HEK293 (cell line): Measurements from ENCODE around the gene EGFL8.

Experiments
- CTCF ChIA-PET: fragments of 350-600 bp; formaldehyde crosslinking; extraction: SDS; loops from one replicate; lab custom pipeline; 2021; ENCODE audit warnings: antibody characterized with exemption; lab: Yijun Ruan, JAX
- POLR2A ChIA-PET: fragments of 300-600 bp; formaldehyde crosslinking; extraction: SDS; loops from one replicate; lab custom pipeline; 2020; ENCODE audit warnings: antibody characterized with exemption, inconsistent platforms; lab: Yijun Ruan, JAX
- H3K27ac ChIP-seq: fragments of 200-500 bp; sonication (Bioruptor generic); 2 replicates; pipeline ENCODE4 v1.5.1; 2014; ENCODE audit warnings: low read depth, low read length, control low read depth, inconsistent platforms; ENCODE audit errors: extremely low read depth
- H3K36me3 ChIP-seq, 2 experiments: fragments of 200-500 bp in 1 of 2; sonication (Bioruptor generic) in 1 of 2; 1 replicate in 1 of 2; 2 replicates in 1 of 2; pipeline ENCODE4 v1.5.1; 2014 to 2017; ENCODE audit warnings: inconsistent platforms in 2 of 2, low read length in 2 of 2; ENCODE audit not compliant: control insufficient read depth in 2 of 2, insufficient read depth in 1 of 2
- H3K4me1 ChIP-seq: fragments of 200-500 bp; sonication (Bioruptor generic); 2 replicates; pipeline ENCODE4 v1.5.1; 2014; ENCODE audit warnings: mild to moderate bottlenecking, low read length, inconsistent platforms; ENCODE audit not compliant: control insufficient read depth, insufficient read depth
- H3K4me3 ChIP-seq: 2 replicates; pipeline ENCODE4 v1.5.1; 2011; ENCODE audit warnings: low read depth, mild to moderate bottlenecking, control low read depth, low read length, moderate library complexity
- H3K9me3 ChIP-seq: fragments of 200-500 bp; sonication (Bioruptor generic); 2 replicates; pipeline ENCODE4 v1.5.1; 2014; ENCODE audit warnings: low read depth, low read length, inconsistent platforms; ENCODE audit not compliant: control insufficient read depth, insufficient read depth
- EGR2 ChIP-seq: fragments of 450-650 bp; formaldehyde crosslinking; IDR thresholded peaks from 2 replicates; pipeline ENCODE4 v1.5.1; 2016; ENCODE audit warnings: low read depth, missing biosample characterization, missing genetic modification characterization
- FEZF1 ChIP-seq: fragments of 450-650 bp; formaldehyde crosslinking; IDR thresholded peaks from 2 replicates; pipeline ENCODE4 v1.5.1; 2016; ENCODE audit warnings: missing biosample characterization, missing genetic modification characterization
- HIC1 ChIP-seq: fragments of 450-650 bp; formaldehyde crosslinking; IDR thresholded peaks from 2 replicates; pipeline ENCODE4 v1.5.1; 2016; ENCODE audit warnings: missing biosample characterization, missing genetic modification characterization
- IKZF3 ChIP-seq: fragments of 450-650 bp; IDR thresholded peaks from 2 replicates; pipeline ENCODE4 v1.5.0; 2018; ENCODE audit warnings: missing biosample characterization, mild to moderate bottlenecking, missing genetic modification characterization, moderate library complexity
- KLF1 ChIP-seq: fragments of 450-650 bp; formaldehyde crosslinking; IDR thresholded peaks from 2 replicates; pipeline ENCODE4 v1.5.1; 2016; ENCODE audit warnings: missing biosample characterization, missing genetic modification characterization
- PRDM1 ChIP-seq: fragments of 450-650 bp; formaldehyde crosslinking; IDR thresholded peaks from 2 replicates; pipeline ENCODE4; 2016; ENCODE audit warnings: missing biosample characterization, missing genetic modification characterization
- PRDM10 ChIP-seq: fragments of 450-650 bp; formaldehyde crosslinking; IDR thresholded peaks from 2 replicates; pipeline ENCODE4 v1.5.1; 2016; ENCODE audit warnings: missing biosample characterization, missing genetic modification characterization
- SP7 ChIP-seq: fragments of 450-650 bp; formaldehyde crosslinking; IDR thresholded peaks from 2 replicates; pipeline ENCODE4 v1.5.1; 2016; ENCODE audit warnings: missing biosample characterization, missing genetic modification characterization
- ZBTB26 ChIP-seq: fragments of 450-650 bp; formaldehyde crosslinking; optimal IDR thresholded peaks from 2 replicates; pipeline ENCODE3; 2016; ENCODE audit warnings: missing biosample characterization, mild to moderate bottlenecking, missing genetic modification characterization
- ZBTB44 ChIP-seq: fragments of 450-650 bp; IDR thresholded peaks from 2 replicates; pipeline ENCODE4 v1.5.1; 2018; ENCODE audit warnings: missing biosample characterization, mild to moderate bottlenecking, missing genetic modification characterization
- ZFHX2 ChIP-seq: fragments of 450-650 bp; formaldehyde crosslinking; conservative IDR thresholded peaks from 2 replicates; pipeline ENCODE4 v1.5.1; 2016; ENCODE audit warnings: missing biosample characterization, missing genetic modification characterization
- ZFP69B ChIP-seq: fragments of 450-650 bp; formaldehyde crosslinking; IDR thresholded peaks from 2 replicates; pipeline ENCODE4 v1.5.1; 2016; ENCODE audit warnings: missing biosample characterization, missing genetic modification characterization
- ZNF10 ChIP-seq: fragments of 450-650 bp; formaldehyde crosslinking; IDR thresholded peaks from 2 replicates; pipeline ENCODE4 v1.5.1; 2017; ENCODE audit warnings: missing biosample characterization, missing genetic modification characterization
- ZNF132 ChIP-seq: fragments of 450-650 bp; formaldehyde crosslinking; IDR thresholded peaks from 2 replicates; pipeline ENCODE4 v1.5.1; 2017; ENCODE audit warnings: missing biosample characterization, missing genetic modification characterization, borderline replicate concordance
- ZNF2 ChIP-seq: fragments of 450-650 bp; formaldehyde crosslinking; IDR thresholded peaks from 2 replicates; pipeline ENCODE4 v1.5.1; 2016; ENCODE audit warnings: missing biosample characterization, missing genetic modification characterization
- ZNF221 ChIP-seq: fragments of 450-650 bp; formaldehyde crosslinking; IDR thresholded peaks from 2 replicates; pipeline ENCODE4 v1.5.1; 2017; ENCODE audit warnings: missing biosample characterization, missing genetic modification characterization, borderline replicate concordance
- ZNF335 ChIP-seq: fragments of 450-650 bp; formaldehyde crosslinking; conservative IDR thresholded peaks from 2 replicates; pipeline ENCODE4 v1.5.1; 2016; ENCODE audit warnings: missing biosample characterization, missing genetic modification characterization
- ZNF449 ChIP-seq: fragments of 450-650 bp; formaldehyde crosslinking; IDR thresholded peaks from 2 replicates; pipeline ENCODE4 v1.5.1; 2017; ENCODE audit warnings: missing biosample characterization, mild to moderate bottlenecking, missing genetic modification characterization, moderate library complexity
- ZNF48 ChIP-seq: fragments of 450-650 bp; formaldehyde crosslinking; IDR thresholded peaks from 2 replicates; pipeline ENCODE4 v1.5.1; 2016; ENCODE audit warnings: missing biosample characterization, missing genetic modification characterization
- ZSCAN23 ChIP-seq: fragments of 450-650 bp; formaldehyde crosslinking; IDR thresholded peaks from 2 replicates; pipeline ENCODE4 v1.5.1; 2016; ENCODE audit warnings: missing biosample characterization, missing genetic modification characterization
- TF ChIP-seq, protein P1 (sequence below): fragments of 450-650 bp; formaldehyde crosslinking; IDR thresholded peaks from 2 replicates; pipeline ENCODE4 v1.5.1; 2016; ENCODE audit warnings: missing biosample characterization, missing genetic modification characterization

EGFL8 gene

DNA sequence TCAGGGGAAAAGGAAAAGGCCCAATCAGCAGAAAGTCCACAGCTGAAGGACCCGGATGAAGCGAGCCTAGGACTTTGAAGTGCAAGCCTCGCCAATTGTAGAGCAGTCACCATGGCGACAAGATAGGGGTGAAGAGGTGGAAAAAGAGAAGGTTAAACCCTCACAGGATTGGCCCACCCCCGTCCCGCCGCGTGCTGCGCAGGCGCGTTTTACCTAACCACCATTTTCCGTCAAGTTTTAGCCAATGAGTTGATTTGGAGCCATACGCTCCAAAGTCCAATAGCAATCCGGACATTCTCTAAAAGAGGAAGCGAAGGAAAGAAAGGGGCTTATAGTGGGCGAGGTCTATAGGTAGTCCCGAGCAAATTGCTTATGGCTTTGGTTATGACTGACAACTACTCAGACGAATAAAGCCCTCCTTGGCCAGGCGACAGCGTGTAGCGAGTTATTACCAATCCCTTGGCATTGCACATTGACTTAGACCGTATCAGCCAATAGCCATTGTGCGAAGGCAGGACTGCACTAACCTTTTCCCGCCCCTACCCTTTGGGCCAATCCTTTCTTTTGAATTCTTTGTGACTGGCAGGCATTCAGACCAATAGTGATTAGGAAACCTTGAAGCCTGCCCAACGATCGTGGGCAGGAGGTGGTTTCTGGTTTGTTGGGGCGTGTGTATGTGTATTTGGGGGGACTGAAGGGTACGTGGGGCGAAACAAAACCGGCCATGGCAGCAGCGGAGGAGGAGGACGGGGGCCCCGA, 13.6 kb downstream of the EGFL8 start, which contains the start of gene RNF5 (continued):
- TF ChIP-seq IKZF3 (no peak), ZNF449 (tag by site-specific recombination) (peak; percentile 50; the same call in 1 of the 2 replicates), ZNF48 (no peak), PRDM1 (tag by site-specific recombination) (peak; percentile 84; the same call in 1 of the 2 replicates), FEZF1 (tag by site-specific recombination) (no peak; the same call in 1 of the 2 replicates), ZFHX2 (peak; percentile 84; the same call in 1 of the 2 replicates), SP7 (tag by site-specific recombination) (no peak), ZNF10 (tag by site-specific recombination) (peak; percentile 80; the same call in 1 of the 2 replicates), PRDM10 (tag by site-specific recombination) (peak; percentile 94)
- TF ChIP-seq, all 188 proteins: peak for 15

- peaks cover 0 to 47% of the 10 kb centered on the region in 2 experiments; a peak in 2 of 3 replicates for H3K36me3 ChIP-seq
- peaks cover 14% of the 10 kb centered on the region for H3K4me1 ChIP-seq
- H3K9me3 ChIP-seq, result no peaks in the 10 kb centered on the region
- no peak overlapping the region; the same call in 1 of the 2 replicates for H3K27ac ChIP-seq
- CTCF ChIA-PET, result interaction anchor here (0.6 to 1.6 kb wide), 4 partner anchors 15 to 235 kb away, joined by 3 to 9 read pairs (median 4); no protein-coding TSS in a partner anchor
- peak overlapping the region; percentile 68 for H3K4me3 ChIP-seq
- POLR2A ChIA-PET, result interaction anchor here (0.5 to 1.6 kb wide), 9 partner anchors 10 to 792 kb away, joined by 3 to 10 read pairs (median 5); partner anchors contain the start of genes HSPA1B and PBX2
- TF ChIP-seq ZSCAN23 (tag by site-specific recombination), result no peak
- TF ChIP-seq ZNF132, result no peak
- TF ChIP-seq ZNF335 (tag by site-specific recombination), result peak; percentile 46
- TF ChIP-seq, protein P1, sequence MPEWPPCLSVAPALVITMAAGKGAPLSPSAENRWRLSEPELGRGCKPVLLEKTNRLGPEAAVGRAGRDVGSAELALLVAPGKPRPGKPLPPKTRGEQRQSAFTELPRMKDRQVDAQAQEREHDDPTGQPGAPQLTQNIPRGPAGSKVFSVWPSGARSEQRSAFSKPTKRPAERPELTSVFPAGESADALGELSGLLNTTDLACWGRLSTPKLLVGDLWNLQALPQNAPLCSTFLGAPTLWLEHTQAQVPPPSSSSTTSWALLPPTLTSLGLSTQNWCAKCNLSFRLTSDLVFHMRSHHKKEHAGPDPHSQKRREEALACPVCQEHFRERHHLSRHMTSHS (tag by site-specific recombination), result no peak
- TF ChIP-seq EGR2, result peak; percentile 65
- 0 out of 2 replicates have a peak, but pooled peaks have one; percentile 26 for TF ChIP-seq ZFP69B (tag by site-specific recombination)
- no peak for TF ChIP-seq ZNF2 (tag by site-specific recombination)
- TF ChIP-seq KLF1 (tag by site-specific recombination), result peak; percentile 5; the same call in 1 of the 2 replicates
- no peak for TF ChIP-seq ZBTB44 (tag by site-specific recombination)
- TF ChIP-seq HIC1 (tag by site-specific recombination), result 0 out of 2 replicates have a peak, but pooled peaks have one; percentile 5
- peak; percentile 73 for TF ChIP-seq ZFHX2
- peak; percentile 23 for TF ChIP-seq ZBTB26 (tag by site-specific recombination)
- no peak for TF ChIP-seq ZNF221 (tag by site-specific recombination)
These were observed 14.4 kb downstream of the EGFL8 start for GRCh38 chr6:32178547-32179440.
